GM21515 (cell line): ENCODE results near the gene COPS9.

Source experiments
- ATAC-seq: cut with Tn5 transposase; IDR thresholded peaks from one replicate; pipeline ENCODE4 v1.9.1; 2021; ENCODE audit not compliant: unreplicated experiment

COPS9 gene

DNA sequence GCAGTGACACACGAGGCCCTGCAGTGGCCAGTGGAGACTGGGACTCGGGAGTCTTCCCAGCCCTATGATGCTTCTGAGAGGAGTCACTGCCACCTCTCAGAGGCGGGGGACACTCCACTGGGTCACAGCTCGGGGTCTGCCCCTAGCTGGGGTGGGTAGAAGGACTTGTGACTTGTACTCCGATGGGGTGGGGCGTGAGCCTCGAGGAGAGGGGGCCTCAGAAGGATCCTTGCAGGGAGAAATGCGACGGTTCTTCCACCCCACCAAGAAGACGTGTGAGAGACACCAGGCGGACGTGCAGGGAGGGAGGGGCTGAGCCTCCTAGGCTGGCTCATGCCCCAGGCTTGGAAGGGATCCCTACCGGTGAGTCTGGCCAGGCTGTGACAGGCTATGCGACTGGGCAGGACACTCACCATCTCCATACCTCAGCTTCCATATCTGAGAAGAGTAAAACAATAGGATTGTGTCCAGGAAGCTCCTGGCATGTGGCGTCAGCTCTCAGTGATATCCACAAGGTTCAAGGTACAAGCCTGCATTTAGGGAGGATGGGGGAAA lies 15.4 kb upstream of the COPS9 start:
- no peak for ATAC-seq

DNA sequence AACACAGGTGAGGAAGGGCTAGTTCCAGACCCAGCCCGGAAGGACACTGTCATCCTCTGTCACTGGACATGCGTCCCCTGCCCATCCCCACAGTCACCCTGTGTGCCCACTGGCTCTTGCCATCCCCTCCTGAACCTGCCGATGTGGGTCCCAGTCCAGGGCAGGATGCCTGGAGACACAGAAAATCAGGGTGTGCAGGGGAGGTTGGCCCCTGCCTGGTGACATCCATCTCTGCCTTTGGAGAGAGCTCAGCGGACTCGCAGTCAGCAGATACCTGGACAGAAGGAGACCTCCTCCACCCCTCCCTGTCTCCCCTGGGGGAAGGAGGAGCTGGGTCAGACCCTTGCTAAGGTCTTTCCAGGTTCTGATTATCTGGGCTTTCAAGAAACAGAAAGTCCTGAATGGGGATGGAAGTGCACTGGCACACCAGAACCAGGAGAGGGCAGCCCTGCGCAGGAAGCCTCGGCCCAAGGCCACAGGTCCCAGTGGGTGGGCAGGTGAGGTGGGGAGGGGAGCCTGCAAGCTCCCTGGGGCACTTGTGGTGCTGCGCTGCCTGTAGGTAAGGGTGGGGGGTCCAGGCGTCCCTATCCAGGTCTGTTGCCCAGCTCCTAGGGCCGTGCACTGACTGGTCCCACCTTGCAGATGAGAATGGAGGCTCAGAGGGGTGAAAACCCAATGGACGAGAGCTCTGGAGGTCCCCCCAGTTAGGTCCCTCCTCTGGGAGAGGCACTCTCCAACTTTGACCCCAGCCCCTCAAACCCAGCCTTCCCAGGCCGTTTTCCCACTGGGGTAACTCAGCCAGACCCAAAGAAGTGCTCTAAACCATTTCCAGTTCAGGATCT lies 14.1 kb upstream of the COPS9 start:
- ATAC-seq = no peak

DNA sequence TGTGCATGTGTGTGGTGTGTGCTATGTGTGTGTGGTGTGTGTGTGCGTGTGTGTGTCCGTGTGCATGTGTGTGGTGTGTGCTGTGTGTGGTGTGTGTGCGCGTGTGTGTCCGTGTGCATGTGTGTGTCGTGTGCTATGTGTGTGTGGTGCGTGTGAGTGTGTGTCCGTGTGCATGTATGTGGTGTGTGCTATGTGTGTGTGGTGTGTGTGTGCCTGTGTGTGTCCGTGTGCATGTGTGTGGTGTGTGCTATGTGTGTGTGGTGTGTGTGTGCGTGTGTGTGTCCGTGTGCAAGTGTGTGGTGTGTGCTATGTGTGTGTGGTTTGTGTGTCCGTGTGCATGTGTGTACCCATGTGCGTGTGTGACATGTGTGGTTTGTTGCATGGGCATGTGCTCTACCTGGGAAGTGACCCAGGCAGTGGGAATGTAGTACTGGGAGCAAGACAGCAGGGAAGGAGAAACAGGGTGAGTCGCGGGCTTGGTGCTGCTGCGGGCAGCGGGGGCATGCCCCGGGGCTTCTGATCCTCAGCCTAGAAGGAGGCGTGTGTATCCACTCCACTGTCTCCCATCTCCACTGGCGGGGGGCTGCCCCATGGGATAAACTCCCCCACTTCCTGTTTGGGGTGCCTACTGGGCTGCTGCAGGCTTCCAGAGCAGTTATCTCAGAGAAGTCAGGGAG lies 11.9 kb upstream of the COPS9 start:
- ATAC-seq = no peak

DNA sequence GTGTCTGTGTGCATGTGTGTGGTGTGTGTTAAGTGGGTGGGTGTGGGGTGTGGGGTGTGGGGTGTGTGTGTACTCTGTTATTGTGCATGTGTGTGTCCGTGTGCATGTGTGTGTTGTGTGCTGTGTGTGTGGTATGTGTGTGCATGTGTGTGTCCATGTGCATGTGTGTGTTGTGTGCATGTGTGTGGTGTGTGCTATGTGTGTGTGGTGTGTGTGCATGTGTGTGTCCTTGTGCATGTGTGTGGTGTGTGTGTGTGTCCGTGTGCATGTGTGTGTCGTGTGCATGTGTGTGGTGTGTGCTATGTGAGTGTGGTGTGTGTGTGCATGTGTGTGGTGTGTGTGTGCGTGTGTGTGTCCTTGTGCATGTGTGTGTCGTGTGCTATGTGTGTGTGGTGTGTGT lies 11.3 kb upstream of the COPS9 start:
- no peak for ATAC-seq

DNA sequence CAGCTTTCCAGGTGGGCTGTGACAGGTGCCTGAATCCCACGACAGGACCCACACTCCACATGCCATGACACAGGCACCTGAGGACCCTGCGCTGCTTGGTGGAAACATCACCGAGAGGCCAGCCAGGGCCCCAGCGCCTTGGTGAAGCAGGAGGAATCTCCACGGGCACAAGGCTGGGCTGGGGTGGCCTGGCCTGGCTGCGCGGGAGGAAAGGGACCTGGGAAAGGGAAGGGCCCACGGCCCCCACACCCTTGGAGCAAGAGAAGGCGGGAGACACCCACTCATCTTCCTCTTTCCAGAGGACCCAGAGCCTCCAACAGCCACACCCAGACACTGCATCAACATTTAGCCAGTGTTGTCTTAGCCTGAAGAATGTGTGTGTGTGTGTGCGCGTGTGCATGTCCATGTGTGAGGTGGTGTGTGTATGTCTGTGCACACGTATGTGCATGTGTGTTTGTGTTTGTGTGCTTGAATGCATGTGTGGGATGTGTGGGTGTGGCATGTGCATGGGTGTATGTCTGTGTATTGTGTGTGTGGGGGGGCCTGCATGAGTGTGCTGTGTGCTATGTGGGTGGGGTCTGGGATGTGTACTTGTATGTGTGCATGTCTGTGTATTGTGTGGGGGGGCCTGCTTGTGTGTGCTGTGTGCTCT lies 10.6 kb upstream of the COPS9 start:
- ATAC-seq = no peak

DNA sequence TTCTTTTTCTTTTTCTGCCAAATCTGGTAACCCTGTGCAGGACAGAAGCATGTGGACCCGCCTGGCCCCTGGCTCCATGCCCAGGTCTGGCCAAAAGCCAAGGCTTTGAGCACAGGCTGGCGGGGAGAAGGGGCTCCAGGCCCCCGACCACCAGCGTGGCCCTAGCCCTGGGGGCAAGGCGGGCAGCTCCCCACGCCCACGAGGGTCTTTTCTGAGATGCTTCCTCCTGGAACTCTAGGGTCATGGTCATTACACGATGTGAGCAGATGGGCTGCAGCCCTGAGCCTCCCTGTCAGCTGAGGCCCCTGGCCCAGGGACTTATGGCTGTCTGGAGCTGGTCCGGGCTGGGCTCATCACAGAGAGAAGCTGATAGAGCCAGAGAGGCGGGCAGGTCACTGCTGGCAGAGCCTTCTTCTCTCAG lies 10.0 kb upstream of the COPS9 start:
- ATAC-seq = no peak

DNA sequence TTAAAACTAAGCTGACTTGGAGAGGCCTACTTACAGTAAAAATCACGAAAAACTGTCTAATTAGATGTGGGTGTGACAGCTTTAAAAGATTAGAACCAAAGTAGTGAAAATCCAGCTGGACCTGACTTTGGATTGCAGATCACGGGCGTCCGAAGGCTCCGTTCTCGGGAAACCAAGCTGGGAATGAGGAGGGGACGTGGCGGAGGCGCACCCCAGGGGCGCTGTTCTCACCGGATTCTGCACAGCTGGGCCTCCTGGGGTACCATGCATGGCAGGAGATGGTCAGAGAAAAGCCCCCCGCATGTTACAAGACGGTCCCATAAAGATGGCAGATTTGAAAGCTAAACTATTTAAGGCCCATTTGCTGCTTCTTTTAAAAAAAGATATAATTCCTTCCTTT lies 9.4 kb upstream of the COPS9 start:
- ATAC-seq = no peak

DNA sequence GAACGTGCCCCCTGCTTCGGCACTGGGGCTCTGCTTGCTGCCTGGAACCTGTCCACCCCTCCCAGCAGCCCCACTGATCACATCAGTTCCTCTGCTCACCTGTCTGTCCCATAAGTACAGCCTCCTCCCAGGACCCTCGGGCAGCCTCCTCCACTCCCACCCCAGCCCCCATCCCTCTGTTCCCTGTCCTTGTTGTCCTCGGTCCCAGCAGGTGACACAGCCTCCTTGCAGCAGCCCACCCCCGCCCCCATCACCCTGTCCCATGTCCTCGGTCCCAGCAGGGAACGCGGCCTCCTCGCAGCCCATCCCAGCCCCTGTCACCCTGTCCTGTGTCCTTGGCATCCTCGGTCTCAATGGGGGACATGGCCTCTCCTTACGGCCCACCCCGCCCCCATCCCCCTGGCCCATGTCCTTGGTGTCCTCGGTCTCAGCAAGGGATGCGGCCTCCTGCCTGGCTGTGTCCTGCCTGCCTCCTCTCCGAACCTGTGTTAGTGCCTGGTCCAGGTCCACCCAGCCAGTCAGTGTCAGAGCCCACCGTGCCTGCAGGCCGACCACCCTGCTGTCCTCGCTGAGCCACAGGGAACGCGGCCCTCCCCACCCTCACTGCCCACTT lies 8.7 kb upstream of the COPS9 start:
- no peak for ATAC-seq

DNA sequence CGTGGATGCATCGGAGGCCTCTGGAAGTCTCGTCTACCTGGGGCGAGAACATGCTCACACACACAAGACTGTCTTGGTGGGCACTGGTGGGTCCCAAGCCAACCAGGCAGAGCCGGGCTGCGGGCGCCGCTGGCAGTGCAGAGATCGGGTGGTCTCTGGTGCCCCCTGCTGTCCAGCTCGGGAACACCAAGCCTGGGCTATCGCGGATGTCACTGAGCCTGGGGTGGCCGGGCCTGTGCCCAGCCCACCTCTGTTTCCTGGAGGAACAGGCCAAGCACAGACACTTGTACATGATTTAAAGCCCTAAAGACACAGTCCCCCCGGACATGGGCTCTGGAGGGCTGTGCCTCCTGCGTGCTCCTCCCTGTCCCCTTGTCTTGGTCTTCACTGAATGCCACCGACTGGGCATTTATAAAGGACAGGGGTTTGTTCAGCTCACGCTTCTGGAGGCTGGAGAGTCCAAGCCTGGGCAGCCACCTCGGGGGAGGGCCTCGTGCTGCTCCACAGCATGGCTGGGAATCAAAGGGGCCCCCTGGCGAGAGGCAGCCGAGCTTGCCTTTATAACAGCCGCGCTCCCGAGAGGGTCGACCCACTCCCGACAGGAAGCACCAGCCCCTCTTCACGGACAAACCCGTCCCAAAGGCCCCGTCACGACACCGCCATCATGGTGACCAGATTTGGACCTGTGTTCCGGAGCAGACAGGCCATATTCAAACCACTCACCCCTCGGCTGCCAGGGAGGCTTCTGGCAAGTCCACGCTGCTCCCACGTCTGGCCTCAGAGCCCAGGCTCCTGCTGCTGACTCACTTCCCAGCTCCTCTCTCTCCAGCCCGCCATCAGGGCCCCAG lies 7.9 kb upstream of the COPS9 start:
- peak; percentile 69 for ATAC-seq

DNA sequence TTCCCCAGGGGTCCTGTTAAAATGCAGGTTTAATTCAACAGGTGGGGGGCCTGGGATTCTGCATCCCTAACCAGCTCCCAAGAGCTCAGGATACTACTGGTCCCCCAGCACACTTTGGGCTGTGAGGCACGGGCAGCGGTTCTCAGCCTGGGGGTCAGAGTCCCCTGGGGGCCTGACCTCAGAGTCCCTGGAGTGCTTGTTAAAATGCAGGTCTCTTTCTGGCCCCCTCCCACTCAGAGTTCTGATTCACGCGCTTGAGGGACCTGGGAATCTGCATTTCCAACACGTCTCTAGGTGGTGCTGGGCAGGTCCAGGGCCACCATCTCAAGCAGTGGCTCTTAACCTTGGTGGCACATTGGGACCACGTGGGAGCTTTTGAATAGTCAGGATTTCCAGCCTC lies 7.2 kb upstream of the COPS9 start:
- ATAC-seq = no peak

DNA sequence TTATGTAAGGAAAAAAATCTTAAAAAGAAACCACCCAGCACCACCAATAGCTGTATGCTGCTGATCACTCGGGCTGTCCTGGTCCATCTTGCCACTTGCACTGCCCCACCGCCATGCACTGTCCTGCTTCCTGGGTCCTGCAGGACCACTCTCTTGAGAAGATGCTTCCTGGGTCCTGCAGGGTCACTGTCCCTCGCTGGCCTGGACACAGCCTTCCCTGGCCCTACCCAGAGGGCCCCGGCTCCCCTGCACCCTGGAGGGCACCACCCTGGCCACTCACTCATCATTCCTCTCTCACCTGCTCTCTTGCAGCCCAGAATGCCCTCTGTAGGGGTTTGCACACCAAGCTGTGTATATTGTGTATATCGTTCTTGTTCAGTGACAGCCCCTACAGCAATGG lies 6.8 kb upstream of the COPS9 start:
- no peak for ATAC-seq

DNA sequence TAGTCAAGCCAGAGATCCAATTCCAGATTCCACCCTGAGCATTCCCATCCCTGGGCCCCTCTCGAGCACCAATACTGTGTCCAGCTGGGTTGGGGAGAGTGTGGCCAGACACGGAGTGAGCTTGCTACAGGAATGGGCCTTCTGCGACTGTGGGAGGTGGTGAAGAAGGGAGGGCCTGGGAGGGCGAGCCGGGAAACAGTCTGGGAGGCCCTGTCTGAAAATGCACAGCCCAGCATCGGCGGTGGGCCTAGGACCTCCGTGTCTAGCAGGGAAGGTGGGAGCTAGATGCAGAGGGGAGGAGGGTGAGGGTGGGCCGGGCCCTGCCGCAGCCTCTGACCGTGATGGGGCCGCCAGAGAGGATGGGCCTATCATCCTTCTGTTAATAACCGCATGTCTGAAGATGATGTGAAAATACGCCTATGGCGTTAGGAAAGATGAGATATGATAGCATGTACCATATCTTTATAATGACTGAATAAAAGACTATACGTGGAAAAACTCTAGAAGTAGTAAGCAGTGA lies 6.2 kb upstream of the COPS9 start:
- ATAC-seq = no peak

DNA sequence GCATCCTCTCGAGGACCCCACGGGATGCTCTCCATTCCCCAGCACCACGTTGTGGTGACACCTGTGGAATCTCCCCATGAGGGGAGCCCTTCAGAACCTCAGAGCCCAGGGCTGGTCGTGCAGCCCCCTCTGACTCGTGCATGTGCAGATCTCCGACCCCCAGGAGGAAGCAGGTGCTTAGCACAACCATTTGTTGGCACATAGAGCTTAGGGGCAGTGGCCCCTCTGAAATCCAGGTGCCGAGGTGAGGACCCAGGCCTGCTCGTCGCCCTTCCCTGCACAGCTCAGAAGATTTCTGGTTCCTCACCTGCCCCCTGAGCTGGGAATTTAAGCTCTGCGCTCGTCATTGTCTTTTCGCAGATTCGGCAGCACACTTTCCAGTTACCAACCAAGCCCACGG lies 5.6 kb upstream of the COPS9 start:
- no peak for ATAC-seq

DNA sequence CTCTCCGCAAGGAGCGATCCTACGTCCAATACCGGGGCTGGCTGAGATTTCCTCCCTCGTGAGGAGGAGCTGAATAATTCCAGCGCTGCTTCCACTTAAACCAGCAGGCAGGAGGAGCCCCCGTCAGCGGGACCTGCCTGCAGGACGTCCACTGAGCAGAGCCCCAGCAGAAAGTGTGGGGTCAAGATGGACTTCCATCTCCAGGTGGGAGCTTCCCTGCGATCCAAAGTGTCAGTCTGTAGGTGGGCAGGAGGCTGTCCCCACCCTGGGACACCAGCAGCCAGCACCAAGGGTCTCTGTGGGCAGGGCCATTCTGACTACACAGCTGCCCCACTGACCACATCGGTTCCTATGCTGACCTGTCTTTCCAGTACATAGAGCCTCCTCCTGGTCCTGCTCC lies 4.8 kb upstream of the COPS9 start:
- no peak for ATAC-seq

DNA sequence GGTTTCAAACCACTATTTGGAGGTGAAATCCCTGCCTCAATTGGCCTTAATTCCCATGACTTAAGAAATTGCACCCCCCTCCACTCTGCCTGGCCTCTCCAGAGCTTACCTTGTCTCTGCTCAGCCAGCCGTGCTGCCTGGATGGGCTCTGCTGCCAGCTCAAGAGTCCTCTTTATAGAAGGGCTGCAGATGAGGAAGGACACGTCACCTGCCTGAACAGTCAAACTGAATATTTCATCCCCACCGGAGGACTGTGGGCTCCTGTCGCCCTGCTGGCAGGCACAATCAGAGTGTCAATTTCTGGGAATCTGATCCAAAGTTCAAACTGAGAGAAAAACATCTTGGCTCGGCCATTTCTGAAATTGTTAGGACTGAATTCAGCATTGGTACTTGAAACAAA lies 4.4 kb upstream of the COPS9 start, which contains the start of gene OTOS:
OTOS (minus strand) TSS at position 148 of the 400 bp plus-strand sequence. CDS start 332 bp downstream, outside the sequence.
- ATAC-seq = no peak

DNA sequence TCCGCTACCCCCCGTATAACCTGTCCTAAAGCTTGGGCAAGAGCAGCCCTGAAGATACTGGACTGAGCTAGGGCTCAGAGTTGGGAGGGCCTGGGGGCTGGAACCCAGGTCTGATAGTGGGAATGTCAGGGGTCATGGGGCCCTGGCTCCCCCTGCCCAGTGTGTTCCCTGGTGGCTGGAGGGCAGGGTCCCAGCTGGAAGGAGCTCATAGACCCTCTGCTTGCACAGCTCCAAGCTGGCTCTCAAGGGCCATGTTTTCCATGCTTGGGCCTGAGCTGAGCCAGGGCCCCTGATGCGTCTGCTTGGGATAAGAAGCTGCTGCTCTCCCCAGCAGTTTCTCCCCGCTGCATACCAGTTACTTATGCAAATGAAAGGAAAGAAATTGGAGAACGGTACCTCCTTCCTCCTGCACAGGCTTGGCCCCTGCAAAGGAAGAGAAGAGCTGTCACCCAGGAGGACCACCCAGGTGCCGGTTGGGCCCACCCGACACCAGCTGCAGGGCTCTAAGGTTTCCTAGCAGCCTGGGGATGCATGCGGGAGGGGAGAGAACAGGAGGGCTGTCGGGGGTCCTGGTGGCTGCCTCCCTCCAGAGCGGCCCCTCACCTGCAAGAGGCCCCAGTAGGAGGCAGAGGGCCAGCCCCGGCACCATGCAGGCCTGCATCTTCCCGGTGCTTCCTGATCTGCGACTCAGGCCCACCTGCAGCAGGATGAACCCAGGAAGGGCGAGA lies 3.7 kb upstream of the COPS9 start:
- ATAC-seq = no peak

DNA sequence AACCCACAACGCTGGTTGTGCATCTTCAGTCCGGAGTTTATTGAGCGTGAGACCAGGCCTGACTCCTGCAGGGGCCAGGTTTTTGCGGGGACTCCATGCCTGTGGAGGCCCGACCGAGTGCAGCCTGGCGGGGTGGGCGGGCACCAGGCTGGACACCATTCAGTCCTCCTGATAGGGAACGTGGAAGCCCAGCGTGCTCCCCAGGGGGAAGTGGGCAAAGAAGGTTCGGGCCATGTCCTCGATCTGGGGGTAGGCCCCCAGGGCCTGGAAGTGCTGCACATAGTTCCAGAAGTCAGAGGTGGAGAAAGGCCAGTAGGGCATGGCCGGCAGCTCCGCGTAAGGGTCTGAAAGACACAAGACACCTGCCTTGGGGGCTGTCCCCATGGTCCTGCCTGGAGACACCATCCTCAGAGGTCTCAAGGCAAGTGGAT lies 2.9 kb upstream of the COPS9 start:
- no peak for ATAC-seq

DNA sequence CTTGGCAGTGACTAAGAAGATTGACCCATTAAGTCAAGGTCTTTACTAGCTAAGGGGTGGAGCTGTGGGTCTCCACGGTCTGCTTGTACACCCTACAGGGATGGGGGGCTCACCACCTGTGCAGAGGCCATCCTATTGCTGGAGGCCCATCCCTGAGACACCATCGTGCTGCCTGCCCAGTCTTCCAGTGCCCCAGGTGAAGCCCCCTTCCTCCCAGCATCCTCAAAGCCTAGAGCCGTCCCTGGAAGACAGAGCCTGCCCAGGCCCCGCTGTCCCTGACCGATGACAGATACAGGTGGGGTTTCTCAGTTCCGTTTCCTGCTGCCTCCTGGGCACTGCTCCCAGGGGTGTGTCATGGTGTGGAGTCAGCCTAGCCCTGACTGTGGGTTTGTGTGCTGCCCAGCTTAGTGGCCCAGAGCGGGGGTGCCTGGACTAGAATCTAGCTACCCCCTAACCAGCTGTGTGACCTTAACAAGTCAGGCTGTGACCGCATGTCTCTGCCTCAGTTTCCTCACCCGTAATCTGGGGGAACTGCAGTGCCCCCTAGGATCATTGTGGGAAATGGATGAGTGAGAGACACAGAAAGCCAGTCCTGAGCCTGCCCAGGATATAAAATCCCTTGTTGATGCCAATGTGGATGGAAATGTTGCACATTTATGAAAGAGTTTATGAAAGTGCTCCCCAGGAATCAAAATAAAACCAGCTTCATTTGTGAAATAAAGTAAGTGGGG lies 2.3 kb upstream of the COPS9 start:
- no peak for ATAC-seq
